Head of caudate nucleus (tissue), 42 donors: Measurements from ENCODE around the gene PACSIN2.
"Not testable (repeated sequence)": the region's sequence is repeated elsewhere in the genome, so short reads cannot be mapped to it uniquely, and the experiment has no call there.

Experiments
- DNase-seq, 42 donors: peaks; one replicate each; pipeline versions ENCODE4 v3.0.0 to v3.0.0-alpha.2; 2020 to 2021; ENCODE audit warnings: mixed read lengths in 7 of 42
- intact Hi-C: fragments of 100-400 bp; cut with DNase I; formaldehyde crosslinking; loops from one replicate; pipeline ENCODE4 v1.15.0; 2022

PACSIN2 gene

GRCh38 chr22:43014869-43015676, at the start of gene PACSIN2:
Gene PACSIN2 (minus strand): TSS chr22:43015149. CDS start chr22:42912080, 103,069 bp downstream.
- DNase-seq: peak; percentile 98 to 100 (median 100)
- intact Hi-C loops: loop anchor here (2.0 kb wide), 1 partner anchor 158 kb away; the partner anchor contains the start of gene ARFGAP3

- intact Hi-C loops: no loop called here
- peak in 11 of 42 donors; percentile 3 to 52 (median 23) for DNase-seq
Observed at GRCh38 chr22:43060183-43060582, 45.2 kb upstream of the PACSIN2 start.

GRCh38 chr22:43057641-43058040, 42.7 kb upstream of the PACSIN2 start:
- no peak for DNase-seq
- intact Hi-C loops: no loop called here

GRCh38 chr22:43053176-43053575, 38.2 kb upstream of the PACSIN2 start:
- intact Hi-C loops: no loop called here
- no peak for DNase-seq

- intact Hi-C loops: no loop called here
- no peak for DNase-seq
Observed at GRCh38 chr22:43050995-43051394, 36.0 kb upstream of the PACSIN2 start.

GRCh38 chr22:43047605-43048004, 32.7 kb upstream of the PACSIN2 start:
- intact Hi-C loops: no loop called here
- DNase-seq: no peak

GRCh38 chr22:43044290-43044712, 29.4 kb upstream of the PACSIN2 start:
- intact Hi-C loops: no loop called here
- DNase-seq: peak in 4 of 42 donors; percentile 16 to 44 (median 30)

GRCh38 chr22:43042101-43042780, 27.3 kb upstream of the PACSIN2 start:
- DNase-seq: peak in 1 of 42 donors; percentile 7

GRCh38 chr22:43039800-43040199, 24.9 kb upstream of the PACSIN2 start:
- no peak for DNase-seq

More at GRCh38 chr22:43042101-43042780, 27.3 kb upstream of the PACSIN2 start:
- intact Hi-C loops: no loop called here

GRCh38 chr22:43038325-43038724, 23.4 kb upstream of the PACSIN2 start:
- no peak for DNase-seq
- intact Hi-C loops: no loop called here

More at GRCh38 chr22:43039800-43040199, 24.9 kb upstream of the PACSIN2 start:
- intact Hi-C loops: no loop called here

- intact Hi-C loops: no loop called here
- DNase-seq: no peak
Observed at GRCh38 chr22:43036282-43036829, 21.4 kb upstream of the PACSIN2 start.

GRCh38 chr22:43035250-43035649, 20.3 kb upstream of the PACSIN2 start:
- intact Hi-C loops: no loop called here
- DNase-seq: no peak

- no peak for DNase-seq
- intact Hi-C loops: no loop called here
Observed at GRCh38 chr22:43031617-43032016, 16.7 kb upstream of the PACSIN2 start.

GRCh38 chr22:43018615-43019014, 3.7 kb upstream of the PACSIN2 start:
- intact Hi-C loops: no loop called here

GRCh38 chr22:43017525-43018460, 2.8 kb upstream of the PACSIN2 start:
- intact Hi-C loops: no loop called here
- DNase-seq: peak in 1 of 42 donors; percentile 10

More at GRCh38 chr22:43018615-43019014, 3.7 kb upstream of the PACSIN2 start:
- DNase-seq: no peak

GRCh38 chr22:43016150-43016549, 1.2 kb upstream of the PACSIN2 start:
- DNase-seq, intact Hi-C loops: not testable (repeated sequence)

GRCh38 chr22:43015677-43016042, 711 bp upstream of the PACSIN2 start:
- DNase-seq: no peak
- intact Hi-C loops: loop anchor here (2.0 kb wide), 1 partner anchor 159 kb away; the partner anchor contains the start of gene ARFGAP3

GRCh38 chr22:43014316-43014868, 557 bp downstream of the PACSIN2 start:
- intact Hi-C loops: loop anchor here (2.0 kb wide), 1 partner anchor 158 kb away; the partner anchor contains the start of gene ARFGAP3
- peak in 27 of 42 donors; percentile 9 to 59 (median 32) for DNase-seq
